OCI-LY7 (cell line): ENCODE data around the gene SPTBN4. TPM values are rescaled to one million over a fixed set of nuclear protein-coding genes. Genes with fewer than 3 reads are reported as not detected.

Source experiments
- BruUV-seq: library from RNA; stranded (reverse); fragments of 400-500 nt; replicated peaks from 2 replicates; lab custom pipeline; 2021; lab: Mats Ljungman, UMichigan
- CTCF ChIA-PET: fragments of 300-600 bp; sonication (Branson Sonifier 250); formaldehyde crosslinking; loops from one replicate; lab custom pipeline; 2022; ENCODE audit warnings: antibody characterized with exemption; ENCODE audit not compliant: unreplicated experiment; lab: Charles Lee
- POLR2A ChIA-PET: fragments of 300-600 bp; sonication (Branson Sonifier 250); formaldehyde crosslinking; loops from one replicate; lab custom pipeline; 2022; ENCODE audit warnings: antibody characterized with exemption; lab: Charles Lee
- DNase-seq: peaks from one replicate; pipeline ENCODE4 v3.0.0-alpha.2; 2015; ENCODE audit warnings: low spot score
- H2AFZ ChIP-seq: fragments of 200-600 bp; sonication (generic), shearing (Covaris generic); 2 replicates; pipeline ENCODE4 v1.6.1; 2014; ENCODE audit warnings: mild to moderate bottlenecking, antibody characterized with exemption, low read length, moderate library complexity
- H3K27ac ChIP-seq: fragments of 200-600 bp; sonication (generic); 2 replicates; pipeline ENCODE4 v1.5.1; 2014; ENCODE audit warnings: mixed run types, low read depth, mild to moderate bottlenecking, moderate library complexity, low read length, inconsistent platforms; ENCODE audit not compliant: poor library complexity, severe bottlenecking
- H3K36me3 ChIP-seq: fragments of 200-600 bp; sonication (generic); 2 replicates; pipeline ENCODE4 v1.6.1; 2014; ENCODE audit warnings: mild to moderate bottlenecking, antibody characterized with exemption, low read length, moderate library complexity, mixed read lengths; ENCODE audit not compliant: insufficient read depth
- H3K4me1 ChIP-seq: fragments of 200-600 bp; sonication (generic); 2 replicates; pipeline ENCODE4 v1.5.1; 2014; ENCODE audit warnings: mild to moderate bottlenecking, low read length; ENCODE audit not compliant: insufficient read depth, poor library complexity, severe bottlenecking
- H3K4me2 ChIP-seq: fragments of 200-600 bp; sonication (generic); 2 replicates; pipeline ENCODE4 v1.6.1; 2014; ENCODE audit warnings: mild to moderate bottlenecking, low read length
- H3K4me3 ChIP-seq: fragments of 200-600 bp; sonication (generic); 2 replicates; pipeline ENCODE4 v1.5.1; 2014; ENCODE audit warnings: mild to moderate bottlenecking, low read depth, low read length; ENCODE audit not compliant: poor library complexity, severe bottlenecking
- H3K79me2 ChIP-seq: fragments of 200-600 bp; sonication (generic); 2 replicates; pipeline ENCODE4 v1.6.1; 2016; ENCODE audit warnings: low read depth, mild to moderate bottlenecking, low read length, moderate library complexity, mixed read lengths; ENCODE audit not compliant: insufficient read depth
- H3K9me2 ChIP-seq: fragments of 200-600 bp; sonication (generic); 2 replicates; pipeline ENCODE4 v1.6.1; 2016; ENCODE audit warnings: mild to moderate bottlenecking, low read length, mixed read lengths; ENCODE audit not compliant: insufficient read depth
- H3K9me3 ChIP-seq: fragments of 200-600 bp; sonication (generic); 2 replicates; pipeline ENCODE4 v1.6.1; 2014; ENCODE audit warnings: mild to moderate bottlenecking, mixed run types, low read length, mixed read lengths
- H4K20me1 ChIP-seq: fragments of 200-600 bp; sonication (generic); 2 replicates; pipeline ENCODE4 v1.6.1; 2014; ENCODE audit warnings: mild to moderate bottlenecking, antibody characterized with exemption, low read length, moderate library complexity, mixed read lengths; ENCODE audit not compliant: insufficient read depth
- EZH2phosphoT487 ChIP-seq: fragments of 200-600 bp; sonication (generic); IDR thresholded peaks from 2 replicates; pipeline ENCODE4 v1.6.1; 2018; ENCODE audit warnings: low read depth, borderline replicate concordance, mild to moderate bottlenecking, mixed run types, antibody characterized with exemption, low read length, moderate library complexity, mixed read lengths
- intact Hi-C: fragments of 100-400 bp; cut with micrococcal nuclease; formaldehyde crosslinking; loops from one replicate; pipeline ENCODE4 v1.10.0; 2022; ENCODE audit not compliant: unreplicated experiment
- total RNA-seq, 2 experiments: library from RNA; depleted of rRNA in 1 of 2; stranded (reverse); fragments of >200 nt in 1 of 2; shearing (Covaris generic) in 1 of 2; gene quantifications; 2 replicates each; pipeline ENCODE4 v1.2.3, GENCODE V29; 2014 to 2022
- TF ChIP-seq, protein P1 (sequence below): fragments of 200-600 bp; sonication (generic); conservative IDR thresholded peaks from 2 replicates; pipeline ENCODE4 v1.5.1; 2014; ENCODE audit warnings: mild to moderate bottlenecking, antibody characterized with exemption, low read length, moderate library complexity, mixed read lengths

Gene SPTBN4
- total RNA-seq, 2 experiments from 2014 or later: 4.1 to 6.3 TPM

DNA sequence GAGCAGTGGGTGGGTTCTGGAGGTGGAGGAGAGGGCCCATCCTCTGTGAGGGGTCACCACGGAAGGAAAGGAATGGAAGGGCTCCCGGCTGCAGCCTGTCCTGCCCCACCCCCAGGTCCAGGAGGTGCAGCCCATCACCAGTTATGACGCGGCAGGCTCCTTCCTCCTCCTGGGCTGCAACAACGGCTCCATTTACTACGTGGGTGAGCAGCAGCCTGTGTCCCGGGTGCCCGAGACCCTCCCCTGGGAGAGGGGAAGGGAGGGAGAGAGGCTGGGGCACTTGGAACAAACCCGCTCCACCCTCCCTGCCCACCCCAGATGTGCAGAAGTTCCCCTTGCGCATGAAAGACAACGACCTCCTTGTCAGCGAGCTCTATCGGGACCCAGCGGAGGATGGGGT, 116.5 kb downstream of the SPTBN4 start:
- no TSS peak for BruUV-seq
- no peaks in the 10 kb centered on the region for H3K79me2 ChIP-seq
- no peak for TF ChIP-seq EZH2phosphoT487
- TF ChIP-seq, protein P1, sequence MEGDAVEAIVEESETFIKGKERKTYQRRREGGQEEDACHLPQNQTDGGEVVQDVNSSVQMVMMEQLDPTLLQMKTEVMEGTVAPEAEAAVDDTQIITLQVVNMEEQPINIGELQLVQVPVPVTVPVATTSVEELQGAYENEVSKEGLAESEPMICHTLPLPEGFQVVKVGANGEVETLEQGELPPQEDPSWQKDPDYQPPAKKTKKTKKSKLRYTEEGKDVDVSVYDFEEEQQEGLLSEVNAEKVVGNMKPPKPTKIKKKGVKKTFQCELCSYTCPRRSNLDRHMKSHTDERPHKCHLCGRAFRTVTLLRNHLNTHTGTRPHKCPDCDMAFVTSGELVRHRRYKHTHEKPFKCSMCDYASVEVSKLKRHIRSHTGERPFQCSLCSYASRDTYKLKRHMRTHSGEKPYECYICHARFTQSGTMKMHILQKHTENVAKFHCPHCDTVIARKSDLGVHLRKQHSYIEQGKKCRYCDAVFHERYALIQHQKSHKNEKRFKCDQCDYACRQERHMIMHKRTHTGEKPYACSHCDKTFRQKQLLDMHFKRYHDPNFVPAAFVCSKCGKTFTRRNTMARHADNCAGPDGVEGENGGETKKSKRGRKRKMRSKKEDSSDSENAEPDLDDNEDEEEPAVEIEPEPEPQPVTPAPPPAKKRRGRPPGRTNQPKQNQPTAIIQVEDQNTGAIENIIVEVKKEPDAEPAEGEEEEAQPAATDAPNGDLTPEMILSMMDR: no peak
- H3K4me3 ChIP-seq: no peak overlapping the region
- H3K9me2 ChIP-seq: no peaks in the 10 kb centered on the region
- H3K9me3 ChIP-seq: no peaks in the 10 kb centered on the region
- CTCF ChIA-PET: no interaction called here
- no peaks in the 10 kb centered on the region for H4K20me1 ChIP-seq
- H2AFZ ChIP-seq: no peak overlapping the region
- H3K27ac ChIP-seq: no peak overlapping the region
- POLR2A ChIA-PET: no interaction called here
- peaks cover 32% of the 10 kb centered on the region for H3K36me3 ChIP-seq
- intact Hi-C loops: no loop called here
- H3K4me1 ChIP-seq: peaks cover 3% of the 10 kb centered on the region
- no peak overlapping the region for H3K4me2 ChIP-seq
- DNase-seq: no peak

DNA sequence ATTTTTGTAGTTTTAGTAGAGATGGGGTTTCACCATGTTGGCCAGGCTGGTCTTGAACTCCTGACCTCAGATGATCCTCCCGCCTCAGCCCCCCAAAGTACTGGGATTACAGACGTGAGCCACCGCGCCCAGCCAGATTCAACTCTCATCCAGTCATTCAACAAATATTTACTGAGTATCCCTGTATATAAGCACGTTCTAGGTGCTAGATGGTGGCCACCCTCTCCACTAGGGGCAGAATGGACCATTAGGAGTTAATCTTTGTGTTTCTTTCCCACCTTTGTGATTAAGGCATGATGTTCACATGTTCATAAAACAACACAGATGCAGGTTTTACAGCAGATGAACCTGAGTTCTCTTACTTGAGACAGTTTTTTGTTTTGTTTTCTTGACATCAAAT, 117.2 kb downstream of the SPTBN4 start:
- H3K27ac ChIP-seq: no peak overlapping the region
- intact Hi-C loops: no loop called here

More for the DNA sequence above, 117.2 kb downstream of the SPTBN4 start:
- POLR2A ChIA-PET: interaction anchor here (0.6 kb wide), 1 partner anchor 122 kb away, joined by 5 read pairs; no protein-coding TSS in a partner anchor
- Histone ChIP-seq H3K9me2 (no peaks in the 10 kb centered on the region), H3K4me1 (no peaks in the 10 kb centered on the region), H2AFZ (no peak overlapping the region), H3K36me3 (peaks cover 27% of the 10 kb centered on the region), H3K4me3 (no peak overlapping the region), H3K79me2 (no peaks in the 10 kb centered on the region), H4K20me1 (no peaks in the 10 kb centered on the region), H3K9me3 (no peaks in the 10 kb centered on the region), H3K4me2 (no peak overlapping the region)
- CTCF ChIA-PET: no interaction called here
- BruUV-seq: no TSS peak
- no peak for TF ChIP-seq EZH2phosphoT487
- TF ChIP-seq, protein P1: peak; percentile 63
- no peak for DNase-seq
